HepG2 (cell line): ENCODE data around the gene NHERF2. TPM values are rescaled to one million over a fixed set of nuclear protein-coding genes. Genes with fewer than 3 reads are reported as not detected.

Experiments used
- ARID2 ChIP-seq: sonication (generic); formaldehyde crosslinking; IDR thresholded peaks from 2 replicates; pipeline ENCODE4 v1.8.1; 2022; ENCODE audit warnings: mild to moderate bottlenecking, missing genetic modification reagents, borderline replicate concordance
- CEBPZ ChIP-seq: IDR thresholded peaks from 2 replicates; pipeline ENCODE4 v1.6.1; 2012; ENCODE audit warnings: low read length, improper control_type of control experiment
- EP300 ChIP-seq, 3 experiments: sonication (generic) in 1 of 3; formaldehyde crosslinking in 1 of 3; IDR thresholded peaks; 2 replicates each; pipeline versions ENCODE4 v1.5.1 to v1.6.1; 2011 to 2020; ENCODE audit warnings: low read depth in 2 of 3, low read length in 2 of 3, borderline replicate concordance in 1 of 3, improper control_type of control experiment in 1 of 3, mild to moderate bottlenecking in 1 of 3, missing genetic modification reagents in 1 of 3, moderate library complexity in 1 of 3
- HOXA3 ChIP-seq: sonication (generic); formaldehyde crosslinking; IDR thresholded peaks from 2 replicates; pipeline ENCODE4 v1.5.0; 2020; ENCODE audit warnings: missing genetic modification reagents
- KLF15 ChIP-seq: sonication (generic); formaldehyde crosslinking; IDR thresholded peaks from 2 replicates; pipeline ENCODE4 v1.8.1; 2023; ENCODE audit warnings: borderline replicate concordance, mild to moderate bottlenecking, inconsistent platforms, missing genetic modification reagents, mixed read lengths
- MXD3 ChIP-seq: IDR thresholded peaks from 2 replicates; pipeline ENCODE4 v1.6.1; 2016; ENCODE audit warnings: mild to moderate bottlenecking, missing biosample characterization, missing genetic modification reagents
- PBX3 ChIP-seq: sonication (generic); formaldehyde crosslinking; IDR thresholded peaks from 2 replicates; pipeline ENCODE4 v1.8.1; 2023; ENCODE audit warnings: missing genetic modification reagents, inconsistent platforms, borderline replicate concordance
- RAD21 ChIP-seq: fragments of 450-650 bp; formaldehyde crosslinking; IDR thresholded peaks from 2 replicates; pipeline ENCODE4 v1.5.0; 2020; ENCODE audit warnings: mild to moderate bottlenecking
- RFX3 ChIP-seq: IDR thresholded peaks from 2 replicates; pipeline ENCODE4 v1.6.1; 2016; ENCODE audit warnings: missing biosample characterization, missing genetic modification reagents
- SKIL ChIP-seq: sonication (generic); formaldehyde crosslinking; IDR thresholded peaks from 2 replicates; pipeline ENCODE4 v1.8.0; 2022; ENCODE audit warnings: missing genetic modification reagents, mild to moderate bottlenecking, moderate library complexity, borderline replicate concordance
- SP140L ChIP-seq: sonication (generic); formaldehyde crosslinking; IDR thresholded peaks from 2 replicates; pipeline ENCODE4 v1.4.0; 2020; ENCODE audit warnings: missing genetic modification reagents, borderline replicate concordance
- TRAFD1 ChIP-seq: sonication (generic); formaldehyde crosslinking; IDR thresholded peaks from 2 replicates; pipeline ENCODE4 v1.5.1; 2020; ENCODE audit warnings: missing genetic modification reagents, mild to moderate bottlenecking, borderline replicate concordance
- YEATS2 ChIP-seq: sonication (generic); formaldehyde crosslinking; IDR thresholded peaks from 2 replicates; pipeline ENCODE4 v1.4.0; 2020; ENCODE audit warnings: missing genetic modification reagents, borderline replicate concordance
- ZBTB3 ChIP-seq: sonication (generic); formaldehyde crosslinking; IDR thresholded peaks from 2 replicates; pipeline ENCODE4 v1.4.0; 2020; ENCODE audit warnings: low read depth, mild to moderate bottlenecking, moderate library complexity, missing genetic modification reagents, borderline replicate concordance
- ZFYVE20 ChIP-seq: sonication (generic); formaldehyde crosslinking; IDR thresholded peaks from 2 replicates; pipeline ENCODE4 v1.8.0; 2023; ENCODE audit warnings: low read depth, mild to moderate bottlenecking, moderate library complexity, missing genetic modification reagents, borderline replicate concordance
- ZNF17 ChIP-seq: sonication (generic); formaldehyde crosslinking; IDR thresholded peaks from 2 replicates; pipeline ENCODE4 v1.5.0; 2020; ENCODE audit warnings: mild to moderate bottlenecking, missing genetic modification reagents
- ZNF232 ChIP-seq: sonication (generic); formaldehyde crosslinking; IDR thresholded peaks from 2 replicates; pipeline ENCODE4 v1.4.0; 2020; ENCODE audit warnings: missing genetic modification reagents, borderline replicate concordance
- ZNF264 ChIP-seq: sonication (generic); formaldehyde crosslinking; IDR thresholded peaks from 2 replicates; pipeline ENCODE4 v1.4.0; 2020; ENCODE audit warnings: missing genetic modification reagents
- ZNF30 ChIP-seq: sonication (generic); formaldehyde crosslinking; IDR thresholded peaks from 2 replicates; pipeline ENCODE4 v1.5.0; 2020; ENCODE audit warnings: mild to moderate bottlenecking, missing genetic modification reagents
- ZNF451 ChIP-seq: sonication (generic); formaldehyde crosslinking; IDR thresholded peaks from 2 replicates; pipeline ENCODE4 v1.5.0; 2020; ENCODE audit warnings: mild to moderate bottlenecking, missing genetic modification reagents
- polyA plus RNA-seq, 8 experiments: library from polyadenylated mRNA; depleted of rRNA in 3 of 8; stranded (reverse) in 7 of 8; unstranded in 1 of 8; fragments of >200 nt; fragmentation: Illumina TruSeq in 4 of 8; extraction: Trizol in 4 of 8; gene quantifications; 2 replicates each; pipeline versions ENCODE4 v1.2.1 to v1.2.3, GENCODE V29; 2011 to 2016; ENCODE audit warnings: low read depth in 4 of 8, missing spikeins in 1 of 8, mixed read lengths in 1 of 8; ENCODE audit not compliant: insufficient read depth in 1 of 8
- total RNA-seq, 5 experiments: library from RNA; depleted of rRNA; stranded (reverse); fragments of >200 nt; fragmentation: Illumina TruSeq; extraction: Trizol; gene quantifications; 2 replicates each; pipeline ENCODE4 v1.2.3, GENCODE V29; 2016; ENCODE audit warnings: low read depth in 1 of 5

Gene NHERF2
- total and polyA plus RNA-seq, 2 of the 13 experiments (the other 11 are each of a cell fraction or from before 2014, with no cell fraction given): 23.7 to 39.3 TPM

GRCh38 chr16:2009791-2010510, 16.8 kb upstream of the NHERF2 start, which contains the start of gene ZNF598 (continued):
- TF ChIP-seq ZNF17 (CRISPR knock-in tag) (no peak), TRAFD1 (no peak), KLF15 (no peak), ARID2 (CRISPR knock-in tag) (no peak), ZNF232 (CRISPR knock-in tag) (no peak), RAD21 (CRISPR knock-in tag) (peak; percentile 41; the same call in 1 of the 2 replicates), ZNF264 (CRISPR knock-in tag) (no peak), ZBTB3 (CRISPR knock-in tag) (no peak), HOXA3 (CRISPR knock-in tag) (peak; percentile 83), EP300 (IDR thresholded peaks at IDR 0.05; ENCODE audit: low read depth in 2 of 2, low read length in 2 of 2) (no peak), EP300 (CRISPR knock-in tag; IDR thresholded peaks at IDR 0.05; ENCODE audit: borderline replicate concordance) (no peak), ZNF30 (no peak), ZNF451 (no peak), YEATS2 (CRISPR knock-in tag) (peak; percentile 83), PBX3 (no peak), RFX3 (CRISPR knock-in tag) (no peak), SKIL (no peak), CEBPZ (no peak), ZFYVE20 (CRISPR knock-in tag) (no peak), MXD3 (CRISPR knock-in tag) (peak; percentile 80; the same call in 1 of the 2 replicates), SP140L (CRISPR knock-in tag) (no peak)
